Left lung (tissue), 10 donors: Measurements from ENCODE around the gene ATXN8OS. TPM values are rescaled to one million over a fixed set of nuclear protein-coding genes. Genes with fewer than 3 reads are reported as not detected.

ENCODE experiments used
- ATAC-seq: fragments of 200-7000 bp; cut with Tn5 transposase; one replicate; pipeline ENCODE4 v1.9.1; 2020; ENCODE audit warnings: moderate library complexity
- DNase-seq, 4 donors: peaks; one replicate each; pipeline ENCODE4 v3.0.0-alpha.2; 2013 to 2020
- H3K27ac ChIP-seq, 2 donors: fragments of 200-600 bp; sonication (generic) in 1 of 2; one replicate each; pipeline versions ENCODE4 v1.5.0 to v1.8.0; 2020 to 2021
- H3K27me3 ChIP-seq, 2 donors: fragments of 200-600 bp; sonication (generic) in 1 of 2; one replicate each; pipeline versions ENCODE4 v1.5.0 to v1.8.0; 2020 to 2021
- H3K36me3 ChIP-seq, 2 donors: fragments of 200-600 bp; sonication (generic) in 1 of 2; one replicate each; pipeline versions ENCODE4 v1.5.0 to v1.8.0; 2020 to 2021
- H3K4me1 ChIP-seq, 2 donors: fragments of 200-600 bp; one replicate each; pipeline ENCODE4 v1.8.0; 2021
- H3K4me3 ChIP-seq, 2 donors: fragments of 200-600 bp; sonication (generic) in 1 of 2; one replicate each; pipeline versions ENCODE4 v1.5.0 to v1.8.0; 2020 to 2021; ENCODE audit warnings: mild to moderate bottlenecking in 1 of 2
- H3K9me3 ChIP-seq, 2 donors: fragments of 200-600 bp; sonication (generic) in 1 of 2; one replicate each; pipeline versions ENCODE4 v1.5.0 to v1.8.0; 2020 to 2021
- intact Hi-C, 2 donors: fragments of 100-400 bp; cut with DNase I; formaldehyde crosslinking; loops; one replicate each; pipeline versions ENCODE4 v1.11.2 to v1.14.2; 2022
- polyA plus RNA-seq, 6 donors: library from polyadenylated mRNA; unstranded; fragments of 120-200 nt; gene quantifications; one replicate each; pipeline ENCODE4 v1.2.1, GENCODE V29; 2013; ENCODE audit not compliant: insufficient read length in 6 of 6
- total RNA-seq, 2 donors: library from RNA; stranded (reverse); fragmentation: NEBNext Ultra II Directional; extraction: Animal tissue kit (Norgen Biotek cat#: 25700); gene quantifications; one replicate each; pipeline ENCODE4 v1.2.1, GENCODE V29; 2021
- TF ChIP-seq, protein P1 (sequence below), 2 donors: fragments of 200-600 bp; sonication (generic) in 1 of 2; IDR thresholded peaks; one replicate each; pipeline versions ENCODE4 v1.5.0 to v1.8.0; 2021; ENCODE audit warnings: antibody characterized with exemption in 2 of 2
- donor health status: DM: no; HTN: yes; CAD: no.
- donor health status: DM: no; HTN: no; CAD: no.

Gene ATXN8OS
- total and polyA plus RNA-seq, 8 donors = 0.14 to 0.32 (median 0.20) TPM; not detected in 5

DNA sequence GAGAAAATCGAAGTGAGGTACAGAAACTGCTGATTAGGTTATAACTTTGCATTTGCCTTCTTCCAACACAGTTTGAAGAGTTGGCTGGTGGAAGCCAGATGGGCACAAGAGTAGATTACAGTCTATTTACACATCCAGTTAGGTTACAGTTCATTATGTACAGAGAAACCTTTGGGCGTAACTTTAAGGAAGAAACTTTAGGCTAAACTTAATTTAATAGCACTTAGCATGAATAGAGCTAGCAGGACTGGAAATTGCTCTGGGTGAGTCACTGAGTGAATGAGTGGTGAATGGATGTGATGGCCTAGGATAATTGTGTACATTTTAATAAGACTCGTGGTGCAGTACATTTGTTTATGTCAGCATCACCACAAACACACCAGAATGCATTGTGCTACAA lies 63.5 kb downstream of the ATXN8OS start:
- ATAC-seq (no peak), DNase-seq (no peak)
- Histone ChIP-seq H3K36me3 (no peaks in the 10 kb centered on the region), H3K27ac (no peak overlapping the region), H3K27me3 (no peaks in the 10 kb centered on the region), H3K9me3 (peaks cover 0 to 9% of the 10 kb centered on the region in 2 donors), H3K4me1 (no peaks in the 10 kb centered on the region), H3K4me3 (no peak overlapping the region)
- intact Hi-C loops = no loop called here
- TF ChIP-seq, protein P1, sequence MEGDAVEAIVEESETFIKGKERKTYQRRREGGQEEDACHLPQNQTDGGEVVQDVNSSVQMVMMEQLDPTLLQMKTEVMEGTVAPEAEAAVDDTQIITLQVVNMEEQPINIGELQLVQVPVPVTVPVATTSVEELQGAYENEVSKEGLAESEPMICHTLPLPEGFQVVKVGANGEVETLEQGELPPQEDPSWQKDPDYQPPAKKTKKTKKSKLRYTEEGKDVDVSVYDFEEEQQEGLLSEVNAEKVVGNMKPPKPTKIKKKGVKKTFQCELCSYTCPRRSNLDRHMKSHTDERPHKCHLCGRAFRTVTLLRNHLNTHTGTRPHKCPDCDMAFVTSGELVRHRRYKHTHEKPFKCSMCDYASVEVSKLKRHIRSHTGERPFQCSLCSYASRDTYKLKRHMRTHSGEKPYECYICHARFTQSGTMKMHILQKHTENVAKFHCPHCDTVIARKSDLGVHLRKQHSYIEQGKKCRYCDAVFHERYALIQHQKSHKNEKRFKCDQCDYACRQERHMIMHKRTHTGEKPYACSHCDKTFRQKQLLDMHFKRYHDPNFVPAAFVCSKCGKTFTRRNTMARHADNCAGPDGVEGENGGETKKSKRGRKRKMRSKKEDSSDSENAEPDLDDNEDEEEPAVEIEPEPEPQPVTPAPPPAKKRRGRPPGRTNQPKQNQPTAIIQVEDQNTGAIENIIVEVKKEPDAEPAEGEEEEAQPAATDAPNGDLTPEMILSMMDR (IDR thresholded peaks at IDR 0.05) = no peak

DNA sequence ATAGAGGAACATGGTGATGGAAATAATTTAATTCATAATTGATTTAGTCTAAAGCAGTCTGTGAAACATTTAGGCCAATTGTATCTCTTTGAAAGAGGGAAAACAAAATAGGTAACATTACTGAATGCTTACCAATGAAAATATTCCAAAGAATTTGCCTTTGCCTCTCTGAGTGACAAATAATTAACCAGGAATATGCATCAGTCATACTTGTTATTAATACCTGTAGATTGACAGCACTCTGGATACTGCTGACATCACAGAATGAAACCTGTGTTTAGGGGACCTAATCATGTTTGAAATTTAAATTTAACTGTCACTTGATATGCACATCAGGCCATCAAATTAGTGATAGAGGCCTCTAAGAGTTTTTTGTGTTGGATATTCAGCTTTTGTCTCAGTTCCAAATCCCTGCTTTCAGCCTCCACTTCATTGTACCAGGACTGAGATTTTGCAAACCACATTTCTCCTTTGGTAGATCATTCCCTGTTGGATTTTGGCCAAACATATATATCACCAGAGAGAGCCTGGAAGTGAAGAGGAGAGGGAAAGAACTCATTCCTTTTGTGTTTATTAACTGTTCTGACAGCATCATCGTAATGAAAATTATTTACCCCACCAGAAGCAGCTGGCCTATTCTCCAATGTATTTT lies 65.4 kb downstream of the ATXN8OS start:
- Histone ChIP-seq H3K36me3 (no peaks in the 10 kb centered on the region), H3K27me3 (no peaks in the 10 kb centered on the region), H3K9me3 (peaks cover 0 to 5% of the 10 kb centered on the region in 2 donors), H3K4me3 (no peak overlapping the region), H3K4me1 (no peaks in the 10 kb centered on the region), H3K27ac (no peak overlapping the region)
- intact Hi-C loops = no loop called here
- no peak for ATAC-seq
- TF ChIP-seq, protein P1 (IDR thresholded peaks at IDR 0.05) = no peak
- no peak for DNase-seq

DNA sequence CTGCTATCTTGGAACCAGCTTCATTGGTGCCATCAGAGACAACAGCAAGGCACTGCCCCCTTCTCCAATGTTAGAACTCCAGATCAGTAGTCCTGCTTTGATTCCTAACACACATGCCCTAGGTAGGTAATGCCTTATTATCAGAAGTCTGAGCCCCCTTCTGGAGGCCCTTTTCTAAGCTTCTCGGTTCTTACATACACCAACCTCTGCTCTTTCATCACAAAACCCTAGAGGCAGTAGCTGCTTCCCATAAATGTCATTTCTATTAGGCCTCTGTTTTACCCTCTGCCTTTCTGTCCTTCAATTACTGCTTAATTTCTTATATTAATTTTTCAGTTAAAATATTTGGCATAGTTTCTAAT lies 66.0 kb downstream of the ATXN8OS start:
- intact Hi-C loops = no loop called here
- Histone ChIP-seq H3K4me3 (no peak overlapping the region), H3K9me3 (peaks cover 0 to 5% of the 10 kb centered on the region in 2 donors), H3K4me1 (no peaks in the 10 kb centered on the region), H3K27me3 (no peaks in the 10 kb centered on the region), H3K36me3 (no peaks in the 10 kb centered on the region), H3K27ac (no peak overlapping the region)
- TF ChIP-seq, protein P1 (IDR thresholded peaks at IDR 0.05) = no peak
- no peak for DNase-seq
- no peak for ATAC-seq

DNA sequence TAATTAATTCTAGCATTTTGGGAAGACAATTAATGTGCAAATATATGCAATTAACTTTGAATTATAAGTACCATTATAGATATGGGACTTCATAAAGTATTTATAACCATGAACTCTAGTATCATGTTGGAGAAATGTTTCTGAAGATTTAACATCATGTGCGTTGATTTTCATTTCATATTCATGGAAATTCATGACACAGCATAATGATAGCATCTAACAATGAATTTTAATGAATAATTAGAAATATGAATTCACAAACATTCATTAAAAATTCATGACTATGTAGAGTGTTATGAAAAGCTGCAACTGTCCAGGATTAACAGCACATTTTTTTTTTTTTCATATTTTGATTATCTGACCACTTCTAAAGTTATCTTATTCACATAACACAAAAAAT lies 70.7 kb downstream of the ATXN8OS start:
- DNase-seq = no peak
- peaks cover 0 to 3% of the 10 kb centered on the region in 2 donors for H3K9me3 ChIP-seq
- TF ChIP-seq, protein P1 (IDR thresholded peaks at IDR 0.05) = no peak
- no peak for ATAC-seq
- intact Hi-C loops = no loop called here
- no peaks in the 10 kb centered on the region for H3K27me3 ChIP-seq
- H3K27ac ChIP-seq = no peak overlapping the region
- no peak overlapping the region for H3K4me3 ChIP-seq
- no peaks in the 10 kb centered on the region for H3K36me3 ChIP-seq
- no peaks in the 10 kb centered on the region for H3K4me1 ChIP-seq

Other genes starting within 250 kb of the ATXN8OS start
- not detected for gene KLHL1, start 626 bp downstream of the ATXN8OS start, total RNA-seq
- under 1 TPM in 4 of 6 donors, not detected in 2; 0.06 TPM for gene KLHL1, start 626 bp downstream of the ATXN8OS start, polyA plus RNA-seq